Activated CD4-positive, alpha-beta T cell treated with anti-CD3 and anti-CD28 coated beads for 36 hours (primary cell): ENCODE data around the gene CRYBB1. TPM values are rescaled to one million over a fixed set of nuclear protein-coding genes. Genes with fewer than 3 reads are reported as not detected.
"Not testable (repeated sequence)": the region's sequence is repeated elsewhere in the genome, so short reads cannot be mapped to it uniquely, and the experiment has no call there.

Source experiments
- ATAC-seq: fragments of 200-7000 bp; cut with Tn5 transposase; one replicate; pipeline ENCODE4 v1.10.0; 2021; ENCODE audit warnings: mild to moderate bottlenecking, moderate library complexity
- CTCF ChIA-PET: fragments of 350-600 bp; sonication (Branson Sonifier 250); formaldehyde crosslinking; loops from one replicate; lab custom pipeline; 2021; ENCODE audit warnings: antibody characterized with exemption; lab: Charles Lee
- POLR2A ChIA-PET: fragments of 350-600 bp; sonication (Branson Sonifier 250); formaldehyde crosslinking; loops from one replicate; lab custom pipeline; 2021; ENCODE audit warnings: antibody characterized with exemption, inconsistent platforms; lab: Charles Lee
- DNase-seq: peaks from one replicate; pipeline ENCODE4 v3.0.0-alpha.2; 2020
- H3K27ac Mint-ChIP-seq: one replicate; pipeline ENCODE4 v1.8.0; 2021; ENCODE audit warnings: mixed read lengths
- H3K27me3 Mint-ChIP-seq: one replicate; pipeline ENCODE4 v1.8.0; 2021; ENCODE audit warnings: mixed read lengths
- H3K36me3 Mint-ChIP-seq: one replicate; pipeline ENCODE4 v1.8.0; 2021; ENCODE audit warnings: low read depth, mixed read lengths
- H3K4me1 Mint-ChIP-seq: one replicate; pipeline ENCODE4 v1.8.0; 2021; ENCODE audit warnings: mixed read lengths
- H3K4me3 Mint-ChIP-seq: one replicate; pipeline ENCODE4 v1.8.0; 2021; ENCODE audit warnings: mild to moderate bottlenecking, moderate library complexity, mixed read lengths
- H3K9me3 Mint-ChIP-seq: one replicate; pipeline ENCODE4 v1.8.0; 2021; ENCODE audit warnings: low read depth, mixed read lengths
- intact Hi-C, 2 experiments: fragments of 100-400 bp; cut with DNase I in 1 of 2; cut with micrococcal nuclease in 1 of 2; formaldehyde crosslinking; loops; one replicate each; pipeline versions ENCODE4 v1.14.2 to v1.15.1; 2022 to 2024; cut with DNase I, micrococcal nuclease
- total RNA-seq, 2 experiments: library from RNA; stranded (reverse); gene quantifications; one replicate each; pipeline ENCODE4 v1.2.3, GENCODE V29; 2021

Gene CRYBB1
- total RNA-seq, 2 experiments from 2014 or later = not detected

GRCh38 chr22:26616650-26617049 is 1.2 kb downstream of the CRYBB1 start:
- Mint-ChIP-seq H3K36me3 (no peaks in the 10 kb centered on the region), H3K9me3 (no peaks in the 10 kb centered on the region), H3K27me3 (peaks cover 2% of the 10 kb centered on the region), H3K4me1 (no peaks in the 10 kb centered on the region), H3K27ac (no peak overlapping the region), H3K4me3 (no peak overlapping the region)
- ATAC-seq (no peak), DNase-seq (no peak)
- ChIA-PET CTCF (interaction anchor here (1.2 kb wide), 1 partner anchor 228 kb away, joined by 3 read pairs; no protein-coding TSS in a partner anchor), POLR2A (no interaction called here)
- intact Hi-C loops = no loop called here

DNA sequence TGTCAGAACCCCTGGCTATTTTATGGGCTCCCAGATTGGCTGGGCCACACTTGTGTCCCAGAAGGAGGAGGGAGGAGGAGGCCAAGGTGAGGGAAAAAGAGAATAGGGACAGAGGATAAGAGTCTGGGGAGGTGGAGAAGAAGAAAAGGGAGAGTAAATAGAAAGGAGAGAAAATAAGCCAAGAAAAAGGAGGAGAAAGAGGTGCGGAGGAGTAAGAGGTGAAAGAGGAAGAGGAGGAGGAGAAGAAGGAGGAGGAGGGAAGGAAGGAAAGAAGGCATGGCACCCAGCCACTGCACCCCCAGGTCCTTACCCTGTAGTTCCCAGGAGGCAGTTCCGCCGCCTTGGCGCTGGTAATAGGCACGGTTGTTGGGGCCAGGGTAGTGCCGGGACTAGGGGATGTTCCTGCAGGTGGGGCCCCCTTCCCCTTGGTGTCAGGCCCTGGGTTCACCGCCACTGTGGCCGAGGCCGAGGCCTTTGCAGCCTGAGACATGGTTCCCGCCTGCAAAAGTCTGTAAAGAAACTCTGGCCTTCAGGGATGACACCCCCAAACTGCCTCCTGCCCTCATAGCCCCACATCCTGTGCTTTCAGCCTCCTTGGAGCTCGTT is 1.9 kb downstream of the CRYBB1 start:
- Mint-ChIP-seq H3K4me3 (no peak overlapping the region), H3K4me1 (no peaks in the 10 kb centered on the region), H3K27me3 (peaks cover 2% of the 10 kb centered on the region), H3K9me3 (no peaks in the 10 kb centered on the region), H3K36me3 (no peaks in the 10 kb centered on the region), H3K27ac (no peak overlapping the region)
- POLR2A ChIA-PET = no interaction called here
- CTCF ChIA-PET = interaction anchor here (1.2 kb wide), 1 partner anchor 227 kb away, joined by 3 read pairs; no protein-coding TSS in a partner anchor
- ATAC-seq = no peak
- intact Hi-C loops = no loop called here
- no peak for DNase-seq

DNA sequence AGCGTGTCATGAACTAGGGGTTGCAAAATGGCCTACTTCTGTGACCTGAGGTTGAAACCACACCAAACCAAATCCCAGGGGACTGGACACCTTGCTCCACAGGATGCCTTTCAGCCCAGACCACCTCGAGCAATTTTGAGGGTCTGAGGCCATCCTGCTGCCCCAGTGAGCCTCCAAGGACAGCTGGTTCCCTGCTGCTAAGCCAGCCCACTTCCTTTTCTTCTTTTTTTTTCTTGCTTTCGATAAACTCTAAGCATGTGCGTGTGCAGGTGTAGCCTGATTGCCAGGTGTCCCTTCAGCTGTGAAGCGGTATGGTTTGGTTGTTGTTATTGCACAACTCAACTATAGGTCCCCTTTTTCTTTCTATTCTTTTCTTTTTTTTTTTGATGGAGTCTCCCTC is 2.7 kb downstream of the CRYBB1 start:
- Mint-ChIP-seq H3K9me3 (no peaks in the 10 kb centered on the region), H3K27ac (no peak overlapping the region), H3K36me3 (no peaks in the 10 kb centered on the region), H3K4me1 (peaks cover 8% of the 10 kb centered on the region), H3K4me3 (no peak overlapping the region), H3K27me3 (peaks cover 2% of the 10 kb centered on the region)
- intact Hi-C loops = no loop called here
- CTCF ChIA-PET = no interaction called here
- POLR2A ChIA-PET = no interaction called here
- no peak for DNase-seq
- ATAC-seq = no peak

GRCh38 chr22:26614322-26614721 is 3.5 kb downstream of the CRYBB1 start:
- CTCF ChIA-PET = interaction anchor here (0.6 kb wide), 1 partner anchor 116 kb away, joined by 3 read pairs; no protein-coding TSS in a partner anchor
- H3K9me3 Mint-ChIP-seq = no peaks in the 10 kb centered on the region
- no peak overlapping the region for H3K4me3 Mint-ChIP-seq
- POLR2A ChIA-PET = no interaction called here
- intact Hi-C loops = no loop called here
- no peak for DNase-seq
- H3K27ac Mint-ChIP-seq = no peak overlapping the region
- no peak for ATAC-seq
- no peaks in the 10 kb centered on the region for H3K36me3 Mint-ChIP-seq
- peaks cover 2% of the 10 kb centered on the region for H3K27me3 Mint-ChIP-seq
- peaks cover 13% of the 10 kb centered on the region for H3K4me1 Mint-ChIP-seq

GRCh38 chr22:26613753-26614152 is 4.1 kb downstream of the CRYBB1 start:
- H3K27ac Mint-ChIP-seq, intact Hi-C loops, ATAC-seq, H3K36me3 Mint-ChIP-seq, H3K4me3 Mint-ChIP-seq, H3K9me3 Mint-ChIP-seq, POLR2A ChIA-PET, H3K27me3 Mint-ChIP-seq, DNase-seq: not testable (repeated sequence)
- H3K4me1 Mint-ChIP-seq = peaks cover 14% of the 10 kb centered on the region
- CTCF ChIA-PET = interaction anchor here (0.6 kb wide), 1 partner anchor 115 kb away, joined by 3 read pairs; no protein-coding TSS in a partner anchor

- ATAC-seq (no peak), DNase-seq (no peak)
- ChIA-PET POLR2A (no interaction called here), CTCF (interaction anchor here (0.6 kb wide), 1 partner anchor 39 kb away, joined by 3 read pairs; no protein-coding TSS in a partner anchor)
- Mint-ChIP-seq H3K4me1 (peaks cover 14% of the 10 kb centered on the region), H3K9me3 (no peaks in the 10 kb centered on the region), H3K27ac (no peak overlapping the region), H3K27me3 (peaks cover 2% of the 10 kb centered on the region), H3K36me3 (no peaks in the 10 kb centered on the region), H3K4me3 (no peak overlapping the region)
- intact Hi-C loops = no loop called here
Observed at GRCh38 chr22:26612652-26613051, 5.2 kb downstream of the CRYBB1 start.

- peak; percentile 14 for DNase-seq
- POLR2A ChIA-PET = no interaction called here
- peaks cover 18% of the 10 kb centered on the region for H3K4me1 Mint-ChIP-seq
- no peak overlapping the region for H3K4me3 Mint-ChIP-seq
- CTCF ChIA-PET = interaction anchor here (0.8 kb wide), 1 partner anchor 106 kb away, joined by 3 read pairs; no protein-coding TSS in a partner anchor
- intact Hi-C loops = loop anchor here in 1 of 2 experiments (1.0 kb wide), 1 partner anchor 21 kb away; the partner anchor contains the start of gene TPST2
- no peaks in the 10 kb centered on the region for H3K36me3 Mint-ChIP-seq
- H3K9me3 Mint-ChIP-seq = no peaks in the 10 kb centered on the region
- H3K27ac Mint-ChIP-seq = peak overlapping the region; percentile 49
- ATAC-seq = peak; percentile 53
- peaks cover 2% of the 10 kb centered on the region for H3K27me3 Mint-ChIP-seq
Observed at GRCh38 chr22:26610996-26611395, 6.8 kb downstream of the CRYBB1 start.

- ATAC-seq = peak; percentile 77
- intact Hi-C loops = loop anchor here in 1 of 2 experiments (1.0 kb wide), 1 partner anchor 20 kb away; the partner anchor contains the start of gene TPST2
- H3K36me3 Mint-ChIP-seq = no peaks in the 10 kb centered on the region
Observed at GRCh38 chr22:26610072-26610958, 7.5 kb downstream of the CRYBB1 start.

DNA sequence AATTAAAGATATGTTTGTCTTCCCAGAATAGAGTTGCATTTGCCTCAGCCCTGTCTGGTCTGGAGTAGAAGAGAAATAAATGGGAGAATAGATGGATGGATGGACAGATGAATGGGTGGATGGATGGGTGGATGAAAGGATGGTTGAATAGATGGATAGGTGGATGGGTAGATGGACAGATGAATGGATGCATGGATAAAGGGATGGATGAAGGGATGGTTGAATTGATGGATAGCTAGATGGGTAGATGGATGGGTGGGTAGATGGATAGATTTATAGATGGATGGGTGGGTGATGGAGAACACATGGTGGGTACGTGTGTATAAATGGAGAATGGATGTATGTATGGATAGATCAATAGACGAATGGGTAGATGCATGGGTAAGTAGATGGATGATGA is 8.5 kb downstream of the CRYBB1 start:
- H3K27ac Mint-ChIP-seq = no peak overlapping the region
- H3K27me3 Mint-ChIP-seq = peaks cover 2% of the 10 kb centered on the region
- ChIA-PET POLR2A (no interaction called here), CTCF (no interaction called here)
- H3K4me3 Mint-ChIP-seq = no peak overlapping the region
- no peak for DNase-seq
- no peak for ATAC-seq
- H3K9me3 Mint-ChIP-seq = no peaks in the 10 kb centered on the region
- H3K36me3 Mint-ChIP-seq = no peaks in the 10 kb centered on the region
- H3K4me1 Mint-ChIP-seq = peaks cover 18% of the 10 kb centered on the region
- intact Hi-C loops = no loop called here

More at GRCh38 chr22:26610072-26610958, 7.5 kb downstream of the CRYBB1 start:
- POLR2A ChIA-PET = no interaction called here
- DNase-seq = peak; percentile 69
- peaks cover 2% of the 10 kb centered on the region for H3K27me3 Mint-ChIP-seq
- CTCF ChIA-PET = interaction anchor here (0.8 kb wide), 1 partner anchor 105 kb away, joined by 3 read pairs; no protein-coding TSS in a partner anchor
- no peak overlapping the region for H3K4me3 Mint-ChIP-seq
- peaks cover 18% of the 10 kb centered on the region for H3K4me1 Mint-ChIP-seq
- H3K27ac Mint-ChIP-seq = peak overlapping the region; percentile 49
- H3K9me3 Mint-ChIP-seq = no peaks in the 10 kb centered on the region

- ATAC-seq = no peak
- Mint-ChIP-seq H3K9me3 (no peaks in the 10 kb centered on the region), H3K27me3 (no peaks in the 10 kb centered on the region)
Observed at GRCh38 chr22:26608129-26608528, 9.7 kb downstream of the CRYBB1 start.

DNA sequence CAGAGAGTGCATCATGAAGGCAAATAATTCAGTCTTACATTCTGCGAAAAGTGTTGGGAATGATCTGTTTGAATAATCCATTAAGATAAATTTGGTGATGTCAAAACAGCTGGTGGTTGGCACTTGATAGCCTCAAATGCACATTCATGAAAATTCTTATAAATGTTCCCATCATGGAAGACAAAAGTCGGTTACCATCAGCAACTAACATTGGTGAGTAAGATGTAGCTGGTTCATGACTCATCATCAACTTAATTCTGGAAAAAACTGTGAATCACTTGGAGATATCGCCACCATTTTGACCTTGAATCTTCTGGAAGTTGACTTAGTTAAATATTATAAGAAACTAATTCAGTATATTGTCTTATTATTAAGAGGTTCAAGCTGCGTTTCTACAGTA is 11.2 kb downstream of the CRYBB1 start:
- peaks cover 18% of the 10 kb centered on the region for H3K4me1 Mint-ChIP-seq
- POLR2A ChIA-PET = no interaction called here
- CTCF ChIA-PET = interaction anchor here (0.6 to 1.5 kb wide), 4 partner anchors 13 to 36 kb away, joined by 3 to 7 read pairs (median 4); no protein-coding TSS in a partner anchor

More at GRCh38 chr22:26608129-26608528, 9.7 kb downstream of the CRYBB1 start:
- no peak overlapping the region for H3K27ac Mint-ChIP-seq
- ChIA-PET POLR2A (no interaction called here), CTCF (no interaction called here)
- H3K4me1 Mint-ChIP-seq = peaks cover 18% of the 10 kb centered on the region
- H3K36me3 Mint-ChIP-seq = no peaks in the 10 kb centered on the region
- no peak overlapping the region for H3K4me3 Mint-ChIP-seq
- intact Hi-C loops = no loop called here
- DNase-seq = no peak

More for the DNA sequence above, 11.2 kb downstream of the CRYBB1 start:
- Mint-ChIP-seq H3K4me3 (no peak overlapping the region), H3K27ac (no peak overlapping the region), H3K36me3 (no peaks in the 10 kb centered on the region), H3K27me3 (no peaks in the 10 kb centered on the region), H3K9me3 (no peaks in the 10 kb centered on the region)
- intact Hi-C loops = no loop called here
- ATAC-seq (no peak), DNase-seq (no peak)
